Measurements from ENCODE around the gene CENPP. TPM values are rescaled to one million over a fixed set of nuclear protein-coding genes. Genes with fewer than 3 reads are reported as not detected.

The CENPP gene
- total RNA-seq, 1 donor from 2014 or later = 27.2 TPM

- intact Hi-C loops (cut with micrococcal nuclease) = no loop called here
Measured at GRCh38 chr9:92468206-92468605, 142.5 kb downstream of the CENPP start.

- intact Hi-C loops (cut with micrococcal nuclease) = no loop called here
Measured at GRCh38 chr9:92474587-92474986, 148.8 kb downstream of the CENPP start.

- intact Hi-C loops (cut with micrococcal nuclease) = no loop called here
Measured at GRCh38 chr9:92476962-92477361, 151.2 kb downstream of the CENPP start.

GRCh38 chr9:92478783-92479182 is 153.0 kb downstream of the CENPP start:
- intact Hi-C loops (cut with micrococcal nuclease) = no loop called here

- intact Hi-C loops (cut with micrococcal nuclease) = no loop called here
Measured at GRCh38 chr9:92479346-92479745, 153.6 kb downstream of the CENPP start.

GRCh38 chr9:92480291-92480771 is 154.6 kb downstream of the CENPP start:
- intact Hi-C loops (cut with micrococcal nuclease) = no loop called here

- intact Hi-C loops (cut with micrococcal nuclease) = no loop called here
Measured at GRCh38 chr9:92480986-92481633, 155.4 kb downstream of the CENPP start.

- intact Hi-C loops (cut with micrococcal nuclease) = no loop called here
Measured at GRCh38 chr9:92482329-92482728, 156.6 kb downstream of the CENPP start, which contains the start of gene ASPN. ASPN (minus strand) TSS chr9:92482506.

- intact Hi-C loops (cut with micrococcal nuclease) = no loop called here
Measured at GRCh38 chr9:92482805-92483204, 157.1 kb downstream of the CENPP start.

GRCh38 chr9:92483627-92484545 is 158.1 kb downstream of the CENPP start:
- intact Hi-C loops (cut with micrococcal nuclease) = no loop called here

GRCh38 chr9:92484563-92484962 is 158.8 kb downstream of the CENPP start:
- intact Hi-C loops (cut with micrococcal nuclease) = no loop called here

- intact Hi-C loops (cut with micrococcal nuclease) = no loop called here
Measured at GRCh38 chr9:92486371-92486770, 160.6 kb downstream of the CENPP start.

- intact Hi-C loops (cut with micrococcal nuclease) = no loop called here
Measured at GRCh38 chr9:92488681-92489550, 163.2 kb downstream of the CENPP start.

- intact Hi-C loops (cut with micrococcal nuclease) = no loop called here
Measured at GRCh38 chr9:92492781-92493401, 167.1 kb downstream of the CENPP start.

GRCh38 chr9:92493749-92494387 is 168.1 kb downstream of the CENPP start:
- intact Hi-C loops (cut with micrococcal nuclease) = no loop called here

GRCh38 chr9:92494856-92495255 is 169.1 kb downstream of the CENPP start:
- intact Hi-C loops (cut with micrococcal nuclease) = no loop called here

GRCh38 chr9:92496396-92497176 is 170.8 kb downstream of the CENPP start:
- intact Hi-C loops (cut with micrococcal nuclease) = no loop called here

GRCh38 chr9:92499701-92500100 is 173.9 kb downstream of the CENPP start:
- intact Hi-C loops (cut with micrococcal nuclease) = no loop called here

GRCh38 chr9:92500725-92501124 is 175.0 kb downstream of the CENPP start:
- intact Hi-C loops (cut with micrococcal nuclease) = no loop called here
